WTC11 (cell line): ENCODE results near the gene SULT2B1. TPM values are rescaled to one million over a fixed set of nuclear protein-coding genes. Genes with fewer than 3 reads are reported as not detected.
A peak's percentile ranks its signal among the peaks of the same experiment; 100 is the strongest.

ENCODE experiments used
- ATAC-seq: fragments of 200-7000 bp; cut with Tn5 transposase; 2 replicates; pipeline ENCODE4 v1.10.0; 2021; ENCODE audit warnings: mild to moderate bottlenecking, moderate library complexity
- CTCF ChIA-PET: fragments of 300-600 bp; sonication (Branson Sonifier 250); formaldehyde crosslinking; loops from one replicate; lab custom pipeline; 2021; ENCODE audit warnings: antibody characterized with exemption; lab: Charles Lee
- POLR2A ChIA-PET: fragments of 350-600 bp; sonication (Branson Sonifier 250); formaldehyde crosslinking; loops from one replicate; lab custom pipeline; 2021; ENCODE audit warnings: antibody characterized with exemption; lab: Charles Lee
- DNase-seq: peaks from one replicate; pipeline ENCODE4 v3.0.0; 2021; ENCODE audit warnings: low spot score
- H3K27ac Mint-ChIP-seq: 2 replicates; pipeline ENCODE4 v1.8.0; 2021; ENCODE audit warnings: mixed read lengths
- H3K27me3 Mint-ChIP-seq: 2 replicates; pipeline ENCODE4 v1.8.0; 2021; ENCODE audit warnings: low read depth, mild to moderate bottlenecking, moderate library complexity, mixed read lengths
- H3K36me3 Mint-ChIP-seq: 2 replicates; pipeline ENCODE4 v1.8.0; 2021; ENCODE audit warnings: mixed read lengths
- H3K4me1 Mint-ChIP-seq: 2 replicates; pipeline ENCODE4 v1.8.0; 2022; ENCODE audit warnings: mixed read lengths
- H3K4me3 Mint-ChIP-seq: 2 replicates; pipeline ENCODE4 v1.8.0; 2021; ENCODE audit warnings: mild to moderate bottlenecking, moderate library complexity, mixed read lengths
- H3K9me3 Mint-ChIP-seq: 2 replicates; pipeline ENCODE4 v1.8.0; 2021; ENCODE audit warnings: mixed read lengths
- ATF1 ChIP-seq: sonication (generic); formaldehyde crosslinking; IDR thresholded peaks from 2 replicates; pipeline ENCODE4 v1.8.1; 2023; ENCODE audit warnings: mild to moderate bottlenecking, moderate library complexity, missing genetic modification reagents
- FOXJ3 ChIP-seq: sonication (generic); formaldehyde crosslinking; IDR thresholded peaks from 2 replicates; pipeline ENCODE4 v1.9.0; 2021; ENCODE audit warnings: missing genetic modification reagents, mild to moderate bottlenecking, borderline replicate concordance
- FOXP1 ChIP-seq: sonication (generic); formaldehyde crosslinking; IDR thresholded peaks from 2 replicates; pipeline ENCODE4 v1.8.0; 2022; ENCODE audit warnings: missing genetic modification reagents, mild to moderate bottlenecking, moderate library complexity, borderline replicate concordance
- GTF2I ChIP-seq: fragments of 250-450 bp; sonication (Bioruptor Pico); conservative IDR thresholded peaks from 2 replicates; pipeline ENCODE4 v1.4.0; 2021; ENCODE audit warnings: mild to moderate bottlenecking
- HMGA2 ChIP-seq: fragments of 250-450 bp; sonication (Bioruptor Pico); IDR thresholded peaks from 2 replicates; pipeline ENCODE4 v1.4.0; 2021; ENCODE audit warnings: mild to moderate bottlenecking, moderate library complexity
- TEAD1 ChIP-seq: sonication (generic); formaldehyde crosslinking; IDR thresholded peaks from 2 replicates; pipeline ENCODE4 v1.8.0; 2022; ENCODE audit warnings: mild to moderate bottlenecking, missing genetic modification reagents
- ZNF121 ChIP-seq: sonication (generic); formaldehyde crosslinking; IDR thresholded peaks from 2 replicates; pipeline ENCODE4 v1.8.0; 2023; ENCODE audit warnings: missing genetic modification reagents
- ZNF232 ChIP-seq: sonication (generic); formaldehyde crosslinking; IDR thresholded peaks from 2 replicates; pipeline ENCODE4 v1.8.0; 2022; ENCODE audit warnings: mild to moderate bottlenecking, missing genetic modification reagents
- ZNF396 ChIP-seq: fragments of 250-450 bp; sonication (Bioruptor Pico); IDR thresholded peaks from 2 replicates; pipeline ENCODE4 v1.8.0; 2021; ENCODE audit warnings: mild to moderate bottlenecking, moderate library complexity, borderline replicate concordance
- ZNF423 ChIP-seq: fragments of 250-450 bp; sonication (Bioruptor Pico); IDR thresholded peaks from 2 replicates; pipeline ENCODE4 v2.1.2; 2022; ENCODE audit warnings: mild to moderate bottlenecking, moderate library complexity
- total RNA-seq: library from RNA; stranded (reverse); gene quantifications from 3 replicates; pipeline ENCODE4 v1.2.3, GENCODE V29; 2021
- TF ChIP-seq, protein P1 (sequence below): sonication (generic); formaldehyde crosslinking; IDR thresholded peaks from 2 replicates; pipeline ENCODE4 v1.8.0; 2022; ENCODE audit warnings: missing genetic modification reagents
- TF ChIP-seq, protein P2 (sequence below): fragments of 250-450 bp; sonication (Bioruptor Pico); IDR thresholded peaks from 2 replicates; pipeline ENCODE4 v1.9.0; 2021; ENCODE audit warnings: mild to moderate bottlenecking, borderline replicate concordance
- TF ChIP-seq, protein P3 (sequence below): sonication (generic); formaldehyde crosslinking; IDR thresholded peaks from 2 replicates; pipeline ENCODE4 v1.8.0; 2022; ENCODE audit warnings: mild to moderate bottlenecking, missing genetic modification reagents
- TF ChIP-seq, protein P4 (sequence below): sonication (generic); formaldehyde crosslinking; IDR thresholded peaks from 2 replicates; pipeline ENCODE4 v1.8.0; 2022; ENCODE audit warnings: mild to moderate bottlenecking, missing genetic modification reagents

The SULT2B1 gene
- total RNA-seq, 1 experiment from 2014 or later: 0.96 TPM

DNA sequence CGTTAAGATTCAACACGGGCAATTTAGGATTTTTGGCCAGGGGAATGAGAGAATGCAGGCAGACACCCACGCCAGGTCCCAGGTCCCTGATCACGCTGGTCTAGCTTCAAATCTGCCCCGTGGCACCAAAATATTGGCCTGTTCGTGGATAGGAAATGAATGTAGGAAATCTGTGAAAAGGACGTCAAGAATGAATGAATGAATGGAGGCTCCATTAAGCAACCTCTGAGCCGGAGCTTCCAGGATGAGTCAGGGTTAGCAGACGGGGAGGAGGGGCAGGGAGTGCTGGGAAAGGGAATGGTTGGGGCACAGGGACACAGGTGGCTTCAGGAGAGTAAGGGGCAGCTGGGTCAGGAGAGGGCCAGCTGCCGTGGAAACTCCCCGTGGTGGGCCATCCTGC, 4.2 kb downstream of the SULT2B1 start:
- CTCF ChIA-PET: interaction anchor here (0.6 to 1.6 kb wide), 6 partner anchors 32 to 269 kb away, joined by 3 to 5 read pairs (median 4); no protein-coding TSS in a partner anchor
- H3K4me3 Mint-ChIP-seq: no peak overlapping the region
- no peaks in the 10 kb centered on the region; the same call in 1 of the 2 replicates for H3K27me3 Mint-ChIP-seq
- DNase-seq (no peak), ATAC-seq (peak; percentile 8; the same call in 1 of the 2 replicates)
- POLR2A ChIA-PET: no interaction called here
- no peaks in the 10 kb centered on the region for H3K9me3 Mint-ChIP-seq
- peaks cover 25% of the 10 kb centered on the region for H3K4me1 Mint-ChIP-seq
- no peaks in the 10 kb centered on the region for H3K36me3 Mint-ChIP-seq
- TF ChIP-seq HMGA2 (CRISPR knock-in tag) (no peak), FOXJ3 (CRISPR knock-in tag) (no peak), ZNF423 (no peak), ZNF396 (CRISPR knock-in tag) (no peak), FOXP1 (CRISPR knock-in tag) (no peak), ZNF121 (CRISPR knock-in tag) (peak; percentile 36; the same call in 1 of the 2 replicates)
- TF ChIP-seq, protein P1, sequence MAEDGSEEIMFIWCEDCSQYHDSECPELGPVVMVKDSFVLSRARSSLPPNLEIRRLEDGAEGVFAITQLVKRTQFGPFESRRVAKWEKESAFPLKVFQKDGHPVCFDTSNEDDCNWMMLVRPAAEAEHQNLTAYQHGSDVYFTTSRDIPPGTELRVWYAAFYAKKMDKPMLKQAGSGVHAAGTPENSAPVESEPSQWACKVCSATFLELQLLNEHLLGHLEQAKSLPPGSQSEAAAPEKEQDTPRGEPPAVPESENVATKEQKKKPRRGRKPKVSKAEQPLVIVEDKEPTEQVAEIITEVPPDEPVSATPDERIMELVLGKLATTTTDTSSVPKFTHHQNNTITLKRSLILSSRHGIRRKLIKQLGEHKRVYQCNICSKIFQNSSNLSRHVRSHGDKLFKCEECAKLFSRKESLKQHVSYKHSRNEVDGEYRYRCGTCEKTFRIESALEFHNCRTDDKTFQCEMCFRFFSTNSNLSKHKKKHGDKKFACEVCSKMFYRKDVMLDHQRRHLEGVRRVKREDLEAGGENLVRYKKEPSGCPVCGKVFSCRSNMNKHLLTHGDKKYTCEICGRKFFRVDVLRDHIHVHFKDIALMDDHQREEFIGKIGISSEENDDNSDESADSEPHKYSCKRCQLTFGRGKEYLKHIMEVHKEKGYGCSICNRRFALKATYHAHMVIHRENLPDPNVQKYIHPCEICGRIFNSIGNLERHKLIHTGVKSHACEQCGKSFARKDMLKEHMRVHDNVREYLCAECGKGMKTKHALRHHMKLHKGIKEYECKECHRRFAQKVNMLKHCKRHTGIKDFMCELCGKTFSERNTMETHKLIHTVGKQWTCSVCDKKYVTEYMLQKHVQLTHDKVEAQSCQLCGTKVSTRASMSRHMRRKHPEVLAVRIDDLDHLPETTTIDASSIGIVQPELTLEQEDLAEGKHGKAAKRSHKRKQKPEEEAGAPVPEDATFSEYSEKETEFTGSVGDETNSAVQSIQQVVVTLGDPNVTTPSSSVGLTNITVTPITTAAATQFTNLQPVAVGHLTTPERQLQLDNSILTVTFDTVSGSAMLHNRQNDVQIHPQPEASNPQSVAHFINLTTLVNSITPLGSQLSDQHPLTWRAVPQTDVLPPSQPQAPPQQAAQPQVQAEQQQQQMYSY (CRISPR knock-in tag): no peak
- peak overlapping the region; percentile 51 for H3K27ac Mint-ChIP-seq

DNA sequence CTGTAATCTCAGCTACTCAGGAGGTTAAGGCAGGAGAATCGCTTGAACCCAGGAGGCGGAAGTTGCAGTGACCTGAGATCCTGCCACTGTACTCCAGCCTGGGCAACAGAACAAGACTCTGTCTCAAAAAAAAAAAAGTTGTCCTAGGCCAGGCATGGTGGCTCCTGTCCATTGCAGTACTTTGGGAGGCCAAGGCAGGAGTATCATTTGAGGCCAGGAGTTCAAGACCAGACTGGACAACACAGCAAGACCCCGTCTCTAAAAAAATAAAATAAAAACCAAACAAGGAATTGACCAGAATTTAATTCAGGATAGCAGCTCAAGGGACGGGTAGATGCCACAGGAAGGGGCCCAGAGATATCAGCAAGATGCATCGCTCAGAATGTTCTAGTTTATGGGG, 4.9 kb downstream of the SULT2B1 start:
- ATAC-seq (no peak), DNase-seq (no peak)
- Mint-ChIP-seq H3K4me1 (peaks cover 25% of the 10 kb centered on the region), H3K9me3 (no peaks in the 10 kb centered on the region), H3K4me3 (no peak overlapping the region), H3K27ac (no peak overlapping the region), H3K36me3 (no peaks in the 10 kb centered on the region), H3K27me3 (no peaks in the 10 kb centered on the region; the same call in 1 of the 2 replicates)
- POLR2A ChIA-PET: no interaction called here
- TF ChIP-seq, protein P2, sequence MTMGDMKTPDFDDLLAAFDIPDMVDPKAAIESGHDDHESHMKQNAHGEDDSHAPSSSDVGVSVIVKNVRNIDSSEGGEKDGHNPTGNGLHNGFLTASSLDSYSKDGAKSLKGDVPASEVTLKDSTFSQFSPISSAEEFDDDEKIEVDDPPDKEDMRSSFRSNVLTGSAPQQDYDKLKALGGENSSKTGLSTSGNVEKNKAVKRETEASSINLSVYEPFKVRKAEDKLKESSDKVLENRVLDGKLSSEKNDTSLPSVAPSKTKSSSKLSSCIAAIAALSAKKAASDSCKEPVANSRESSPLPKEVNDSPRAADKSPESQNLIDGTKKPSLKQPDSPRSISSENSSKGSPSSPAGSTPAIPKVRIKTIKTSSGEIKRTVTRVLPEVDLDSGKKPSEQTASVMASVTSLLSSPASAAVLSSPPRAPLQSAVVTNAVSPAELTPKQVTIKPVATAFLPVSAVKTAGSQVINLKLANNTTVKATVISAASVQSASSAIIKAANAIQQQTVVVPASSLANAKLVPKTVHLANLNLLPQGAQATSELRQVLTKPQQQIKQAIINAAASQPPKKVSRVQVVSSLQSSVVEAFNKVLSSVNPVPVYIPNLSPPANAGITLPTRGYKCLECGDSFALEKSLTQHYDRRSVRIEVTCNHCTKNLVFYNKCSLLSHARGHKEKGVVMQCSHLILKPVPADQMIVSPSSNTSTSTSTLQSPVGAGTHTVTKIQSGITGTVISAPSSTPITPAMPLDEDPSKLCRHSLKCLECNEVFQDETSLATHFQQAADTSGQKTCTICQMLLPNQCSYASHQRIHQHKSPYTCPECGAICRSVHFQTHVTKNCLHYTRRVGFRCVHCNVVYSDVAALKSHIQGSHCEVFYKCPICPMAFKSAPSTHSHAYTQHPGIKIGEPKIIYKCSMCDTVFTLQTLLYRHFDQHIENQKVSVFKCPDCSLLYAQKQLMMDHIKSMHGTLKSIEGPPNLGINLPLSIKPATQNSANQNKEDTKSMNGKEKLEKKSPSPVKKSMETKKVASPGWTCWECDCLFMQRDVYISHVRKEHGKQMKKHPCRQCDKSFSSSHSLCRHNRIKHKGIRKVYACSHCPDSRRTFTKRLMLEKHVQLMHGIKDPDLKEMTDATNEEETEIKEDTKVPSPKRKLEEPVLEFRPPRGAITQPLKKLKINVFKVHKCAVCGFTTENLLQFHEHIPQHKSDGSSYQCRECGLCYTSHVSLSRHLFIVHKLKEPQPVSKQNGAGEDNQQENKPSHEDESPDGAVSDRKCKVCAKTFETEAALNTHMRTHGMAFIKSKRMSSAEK (CRISPR knock-in tag): no peak
- TF ChIP-seq TEAD1 (CRISPR knock-in tag): no peak
- TF ChIP-seq ZNF121 (CRISPR knock-in tag): peak; percentile 98
- TF ChIP-seq FOXJ3 (CRISPR knock-in tag): no peak
- TF ChIP-seq, all 79 proteins: peak for 1
- CTCF ChIA-PET: interaction anchor here (0.6 to 1.6 kb wide), 6 partner anchors 32 to 222 kb away, joined by 3 to 5 read pairs (median 4); no protein-coding TSS in a partner anchor

DNA sequence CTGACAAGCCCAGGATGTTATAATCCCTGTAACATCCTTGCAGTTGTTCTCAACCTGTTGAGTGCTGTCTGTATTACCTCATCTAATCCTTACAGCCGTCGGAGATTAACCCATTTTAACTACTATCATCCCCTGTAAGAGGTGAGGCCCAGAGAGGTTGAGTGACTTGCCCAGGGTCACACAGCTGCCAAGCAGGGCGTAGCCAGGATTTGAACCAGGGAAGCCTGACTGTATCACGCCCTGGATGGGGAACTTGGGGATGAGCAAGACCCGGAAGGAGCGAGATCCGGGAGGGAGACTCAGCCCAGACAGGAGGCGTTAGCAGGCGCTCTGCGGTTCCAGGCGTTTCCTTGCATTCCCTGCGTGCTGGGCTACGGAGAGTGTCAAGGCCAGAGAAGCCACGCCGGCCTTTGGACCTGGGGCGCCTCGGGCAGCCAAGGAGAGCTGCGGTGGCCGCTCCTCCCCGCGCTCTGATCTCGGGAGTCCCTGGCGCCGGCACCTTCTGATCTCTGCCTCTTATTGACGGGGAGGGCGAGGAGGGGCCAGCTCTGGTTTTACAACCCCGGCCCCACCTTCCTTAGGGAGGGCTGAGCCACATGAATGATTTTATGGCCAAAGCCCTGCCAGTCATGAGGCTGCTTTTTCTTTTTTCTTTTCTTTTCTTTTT, 6.2 kb downstream of the SULT2B1 start:
- ATAC-seq: peak; percentile 7; the same call in 1 of the 2 replicates
- peak; percentile 41 for DNase-seq
- H3K9me3 Mint-ChIP-seq: no peaks in the 10 kb centered on the region
- no peaks in the 10 kb centered on the region for H3K36me3 Mint-ChIP-seq
- H3K4me1 Mint-ChIP-seq: peaks cover 25% of the 10 kb centered on the region
- no peaks in the 10 kb centered on the region; the same call in 1 of the 2 replicates for H3K27me3 Mint-ChIP-seq
- no peak overlapping the region for H3K4me3 Mint-ChIP-seq
- CTCF ChIA-PET: interaction anchor here (0.5 to 1.8 kb wide), 8 partner anchors 8 to 224 kb away, joined by 3 to 6 read pairs (median 4); no protein-coding TSS in a partner anchor
- no peak overlapping the region for H3K27ac Mint-ChIP-seq
- POLR2A ChIA-PET: no interaction called here
- TF ChIP-seq ZNF232 (CRISPR knock-in tag): no peak
- no peak for TF ChIP-seq ATF1 (CRISPR knock-in tag)
- peak; percentile 62; the same call in 1 of the 2 replicates for TF ChIP-seq GTF2I (CRISPR knock-in tag)
- TF ChIP-seq, protein P1 (CRISPR knock-in tag): peak; percentile 89
- TF ChIP-seq, protein P3, sequence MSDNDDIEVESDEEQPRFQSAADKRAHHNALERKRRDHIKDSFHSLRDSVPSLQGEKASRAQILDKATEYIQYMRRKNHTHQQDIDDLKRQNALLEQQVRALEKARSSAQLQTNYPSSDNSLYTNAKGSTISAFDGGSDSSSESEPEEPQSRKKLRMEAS (CRISPR knock-in tag): 0 out of 2 replicates have a peak, but pooled peaks have one; percentile 24
- TF ChIP-seq, protein P4, sequence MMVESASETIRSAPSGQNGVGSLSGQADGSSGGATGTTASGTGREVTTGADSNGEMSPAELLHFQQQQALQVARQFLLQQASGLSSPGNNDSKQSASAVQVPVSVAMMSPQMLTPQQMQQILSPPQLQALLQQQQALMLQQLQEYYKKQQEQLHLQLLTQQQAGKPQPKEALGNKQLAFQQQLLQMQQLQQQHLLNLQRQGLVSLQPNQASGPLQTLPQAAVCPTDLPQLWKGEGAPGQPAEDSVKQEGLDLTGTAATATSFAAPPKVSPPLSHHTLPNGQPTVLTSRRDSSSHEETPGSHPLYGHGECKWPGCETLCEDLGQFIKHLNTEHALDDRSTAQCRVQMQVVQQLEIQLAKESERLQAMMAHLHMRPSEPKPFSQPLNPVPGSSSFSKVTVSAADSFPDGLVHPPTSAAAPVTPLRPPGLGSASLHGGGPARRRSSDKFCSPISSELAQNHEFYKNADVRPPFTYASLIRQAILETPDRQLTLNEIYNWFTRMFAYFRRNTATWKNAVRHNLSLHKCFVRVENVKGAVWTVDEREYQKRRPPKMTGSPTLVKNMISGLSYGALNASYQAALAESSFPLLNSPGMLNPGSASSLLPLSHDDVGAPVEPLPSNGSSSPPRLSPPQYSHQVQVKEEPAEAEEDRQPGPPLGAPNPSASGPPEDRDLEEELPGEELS: 0 out of 2 replicates have a peak, but pooled peaks have one; percentile 36
